Adrenal gland (tissue), 12 donors: ENCODE measurements around the gene NINJ1. TPM values are rescaled to one million over a fixed set of nuclear protein-coding genes. Genes with fewer than 3 reads are reported as not detected.

Source experiments
- DNase-seq, 7 donors: peaks; one replicate each; pipeline ENCODE4 v3.0.0-alpha.2; 2019 to 2020
- H3K27ac ChIP-seq, 5 donors: fragments of 200-600 bp; sonication (generic) in 4 of 5; 1 replicate in 3 of 5; 2 replicates in 2 of 5; pipeline versions ENCODE4 v1.5.1 to v1.8.0; 2016 to 2020; ENCODE audit warnings: mild to moderate bottlenecking in 1 of 5
- H3K27me3 ChIP-seq: fragments of 200-600 bp; 2 replicates; pipeline ENCODE4 v1.8.0; 2021
- H3K36me3 ChIP-seq, 2 donors: fragments of 200-600 bp; replicated peaks in 1 of 2; 1 replicate in 1 of 2; 2 replicates in 1 of 2; pipeline versions ENCODE4 v1.5.1 to v1.8.0; 2018 to 2022
- H3K4me1 ChIP-seq, 2 donors: fragments of 200-600 bp; replicated peaks in 1 of 2; 1 replicate in 1 of 2; 2 replicates in 1 of 2; pipeline versions ENCODE4 v1.5.1 to v1.8.0; 2018 to 2021
- H3K4me3 ChIP-seq, 4 donors: fragments of 200-600 bp; sonication (generic) in 3 of 4; one replicate each; pipeline ENCODE4 v1.5.1; 2016 to 2018
- H3K9me3 ChIP-seq, 3 donors: fragments of 200-600 bp; sonication (generic) in 1 of 3; replicated peaks in 1 of 3; 1 replicate in 2 of 3; 2 replicates in 1 of 3; pipeline versions ENCODE4 v1.5.1 to v1.8.0; 2016 to 2021
- CTCF ChIP-seq, 6 experiments: fragments of 450-650 bp in 4 of 6; fragments of 200-600 bp in 2 of 6; sonication (generic) in 1 of 6; IDR thresholded peaks; 1 replicate in 5 of 6; 2 replicates in 1 of 6; pipeline versions ENCODE4 v1.5.1 to v1.8.0; 2016 to 2021; ENCODE audit warnings: antibody characterized with exemption in 6 of 6, mild to moderate bottlenecking in 2 of 6, moderate library complexity in 1 of 6
- POLR2A ChIP-seq, 2 donors: fragments of 450-650 bp; IDR thresholded peaks; one replicate each; pipeline ENCODE4 v1.6.1; 2017; ENCODE audit warnings: antibody characterized with exemption in 2 of 2, mild to moderate bottlenecking in 2 of 2, moderate library complexity in 1 of 2
- WGBS, 4 donors: extraction: QIAGEN DNeasy Blood & Tissue Kit in 2 of 4; methylation state at CpG; one replicate each; pipeline versions ENCODE4 v1.1.5 to v1.1.7; 2013 to 2017; 5-methylcytosine and 5-hydroxymethylcytosine counted together
- intact Hi-C, 2 donors: fragments of 100-400 bp; cut with DNase I; formaldehyde crosslinking; loops; one replicate each; pipeline versions ENCODE4 v1.14.1 to v1.15.0; 2022 to 2023
- polyA plus RNA-seq, 3 donors: library from polyadenylated mRNA; stranded (reverse); fragments of 200-250 nt in 2 of 3; fragments of 350-450 nt in 1 of 3; fragmentation: Illumina TruSeq in 1 of 3; extraction: RNeasy Lipid Tissue Mini Kit (QIAGEN cat#74804) in 1 of 3; gene quantifications; one replicate each; pipeline ENCODE4 v1.2.3, GENCODE V29; 2013 to 2014
- total RNA-seq, 9 donors: library from RNA; depleted of rRNA in 4 of 9; stranded (reverse); fragments of >200 nt in 4 of 9; fragments of 120-200 nt in 1 of 9; fragmentation: NEBNext Ultra II Directional in 1 of 9; extraction: Animal tissue kit (Norgen Biotek cat#: 25700) in 1 of 9; gene quantifications; one replicate each; pipeline versions ENCODE4 v1.1.0 to v1.2.4, GENCODE V29; 2013 to 2023
- donor health status: healthy with polysubstance abuse.
- donor health status: Bipolar disorder and iron deficiency.
- donor health status: DM: yes; HTN: yes; CAD: no.
- donor health status: DM: no; HTN: no; CAD: no.
- donor health status: DM: no; HTN: no; CAD: no.
- donor health status: DM: yes; HTN: yes; CAD: no.

The NINJ1 gene
- total and polyA plus RNA-seq, 12 donors, result 25.6 to 339 (median 161) TPM

GRCh38 chr9:93154293-93154903 lies 20.3 kb upstream of the NINJ1 start:
- DNase-seq, result peak in 2 of 7 donors; percentile 42 to 59
- 78 to 81% (median 81%) methylated on average over 13 to 14 of the region's 14 CpGs for WGBS, 4 donors
- no peak overlapping the region for H3K4me3 ChIP-seq
- no peak overlapping the region for H3K27ac ChIP-seq
- no peaks in the 10 kb centered on the region for H3K27me3 ChIP-seq
- H3K9me3 ChIP-seq, result no peaks in the 10 kb centered on the region
- intact Hi-C loops, result no loop called here
- TF ChIP-seq POLR2A (IDR thresholded peaks at IDR 0.05), result no peak
- TF ChIP-seq CTCF (IDR thresholded peaks at IDR 0.05), result peak; percentile 15 to 48 (median 34)
- H3K4me1 ChIP-seq, result no peaks in the 10 kb centered on the region
- no peaks in the 10 kb centered on the region for H3K36me3 ChIP-seq

- intact Hi-C loops, result no loop called here
- no peak overlapping the region for H3K4me3 ChIP-seq
- no peaks in the 10 kb centered on the region for H3K9me3 ChIP-seq
- WGBS, 4 donors, result 77 to 88% (median 82%) methylated on average over 7 to 10 of the region's 10 CpGs
- no peaks in the 10 kb centered on the region for H3K27me3 ChIP-seq
- no peak overlapping the region for H3K27ac ChIP-seq
- TF ChIP-seq CTCF (IDR thresholded peaks at IDR 0.05), result no peak
- no peak for TF ChIP-seq POLR2A (IDR thresholded peaks at IDR 0.05)
- no peaks in the 10 kb centered on the region for H3K4me1 ChIP-seq
- DNase-seq, result no peak
- H3K36me3 ChIP-seq, result no peaks in the 10 kb centered on the region
Observed at GRCh38 chr9:93151097-93151784, 17.2 kb upstream of the NINJ1 start.

- H3K4me1 ChIP-seq, result no peaks in the 10 kb centered on the region
- TF ChIP-seq POLR2A (IDR thresholded peaks at IDR 0.05) (no peak), CTCF (IDR thresholded peaks at IDR 0.05) (no peak)
- no peak overlapping the region for H3K4me3 ChIP-seq
- intact Hi-C loops, result no loop called here
- no peaks in the 10 kb centered on the region for H3K36me3 ChIP-seq
- H3K27me3 ChIP-seq, result no peaks in the 10 kb centered on the region
- no peak for DNase-seq
- 20 to 42% (median 39%) methylated on average over 1 of the region's 1 CpG for WGBS, 4 donors
- no peaks in the 10 kb centered on the region for H3K9me3 ChIP-seq
- no peak overlapping the region for H3K27ac ChIP-seq
Observed at GRCh38 chr9:93149361-93149760, 15.3 kb upstream of the NINJ1 start.

- intact Hi-C loops, result no loop called here
- H3K9me3 ChIP-seq, result no peaks in the 10 kb centered on the region
- DNase-seq, result no peak
- WGBS, 4 donors, result 80 to 100% (median 86%) methylated on average over 1 to 2 of the region's 2 CpGs
- no peaks in the 10 kb centered on the region for H3K27me3 ChIP-seq
- no peak for TF ChIP-seq CTCF (IDR thresholded peaks at IDR 0.05)
- no peak for TF ChIP-seq POLR2A (IDR thresholded peaks at IDR 0.05)
- H3K36me3 ChIP-seq, result no peaks in the 10 kb centered on the region
- H3K4me1 ChIP-seq, result no peaks in the 10 kb centered on the region
- H3K4me3 ChIP-seq, result no peak overlapping the region
- no peak overlapping the region for H3K27ac ChIP-seq
Observed at GRCh38 chr9:93148721-93149120, 14.7 kb upstream of the NINJ1 start.
